CD8-positive, alpha-beta memory T cell (primary cell): Measurements from ENCODE around the gene NADSYN1. TPM values are rescaled to one million over a fixed set of nuclear protein-coding genes. Genes with fewer than 3 reads are reported as not detected.

Experiments
- CTCF ChIA-PET: fragments of 350-600 bp; sonication (Branson Sonifier 250); formaldehyde crosslinking; loops from one replicate; lab custom pipeline; 2021; ENCODE audit warnings: antibody characterized with exemption; lab: Charles Lee
- POLR2A ChIA-PET: fragments of 350-600 bp; sonication (Branson Sonifier 250); formaldehyde crosslinking; loops from one replicate; lab custom pipeline; 2021; ENCODE audit warnings: antibody characterized with exemption; lab: Charles Lee
- DNase-seq, 5 donors: peaks; one replicate each; pipeline versions ENCODE4 v3.0.0 to v3.0.0-alpha.2; 2020 to 2022; ENCODE audit warnings: mixed read lengths in 1 of 5
- H3K27ac ChIP-seq: one replicate; pipeline ENCODE4 v1.7.0; 2013; ENCODE audit warnings: low read depth, mild to moderate bottlenecking, low read length, moderate library complexity
- H3K27me3 ChIP-seq: 2 replicates; pipeline ENCODE4 v1.7.0; 2013; ENCODE audit warnings: low read length, mild to moderate bottlenecking; ENCODE audit not compliant: insufficient read depth, poor library complexity, severe bottlenecking
- H3K36me3 ChIP-seq: 2 replicates; pipeline ENCODE4 v1.7.0; 2013; ENCODE audit warnings: mild to moderate bottlenecking, low read length, moderate library complexity; ENCODE audit not compliant: insufficient read depth
- H3K4me1 ChIP-seq: 2 replicates; pipeline ENCODE4 v1.7.0; 2013; ENCODE audit warnings: mild to moderate bottlenecking, low read length, moderate library complexity; ENCODE audit not compliant: insufficient read depth
- H3K4me3 ChIP-seq: 2 replicates; pipeline ENCODE4 v1.7.0; 2013; ENCODE audit warnings: mild to moderate bottlenecking, low read length
- H3K9me3 ChIP-seq: 2 replicates; pipeline ENCODE4 v1.7.0; 2013; ENCODE audit warnings: mild to moderate bottlenecking, low read length
- H3K27ac Mint-ChIP-seq, 8 donors: one replicate each; pipeline ENCODE4 v1.8.0; 2020 to 2021; ENCODE audit warnings: mixed read lengths in 8 of 8, mild to moderate bottlenecking in 6 of 8, inconsistent platforms in 3 of 8, moderate library complexity in 3 of 8
- H3K27me3 Mint-ChIP-seq, 2 donors: one replicate each; pipeline ENCODE4 v1.8.0; 2020 to 2021; ENCODE audit warnings: mixed read lengths in 2 of 2, mild to moderate bottlenecking in 1 of 2, moderate library complexity in 1 of 2
- H3K36me3 Mint-ChIP-seq, 3 donors: one replicate each; pipeline ENCODE4 v1.8.0; 2020 to 2021; ENCODE audit warnings: mixed read lengths in 3 of 3, inconsistent platforms in 1 of 3, mild to moderate bottlenecking in 1 of 3
- H3K4me1 Mint-ChIP-seq, 3 donors: one replicate each; pipeline ENCODE4 v1.8.0; 2020 to 2021; ENCODE audit warnings: mixed read lengths in 3 of 3, inconsistent platforms in 1 of 3, mild to moderate bottlenecking in 1 of 3
- H3K4me3 Mint-ChIP-seq, 7 donors: one replicate each; pipeline ENCODE4 v1.8.0; 2020 to 2021; ENCODE audit warnings: mixed read lengths in 7 of 7, mild to moderate bottlenecking in 6 of 7, moderate library complexity in 4 of 7, inconsistent platforms in 2 of 7
- H3K9me3 Mint-ChIP-seq, 5 donors: one replicate each; pipeline ENCODE4 v1.8.0; 2020 to 2022; ENCODE audit warnings: mixed read lengths in 5 of 5, mild to moderate bottlenecking in 3 of 5, moderate library complexity in 2 of 5, inconsistent platforms in 1 of 5
- polyA plus RNA-seq: library from polyadenylated mRNA; unstranded; fragments of 300-500 nt; fragmentation: Illumina TruSeq; gene quantifications from one replicate; pipeline ENCODE4 v1.2.3, GENCODE V29; 2021
- total RNA-seq, 2 experiments: library from RNA; stranded (reverse); gene quantifications; one replicate each; pipeline ENCODE4 v1.2.3, GENCODE V29; 2021

The NADSYN1 gene
- total RNA-seq (10 to 100 TPM; 60.3 to 62.5 TPM), polyA plus RNA-seq (43.6 TPM)

GRCh38 chr11:71453037-71453917, at the start of gene NADSYN1:
Gene NADSYN1 (plus strand): TSS chr11:71453203. CDS start chr11:71453297, 94 bp downstream.
- H3K4me3 ChIP-seq = peak within 1 kb of the TSS; percentile 99
- Mint-ChIP-seq H3K9me3 (no peaks in the 10 kb centered on the region), H3K27me3 (no peaks in the 10 kb centered on the region), H3K27ac (peak within 1 kb of the TSS; percentile 92 to 99 (median 97)), H3K4me1 (peaks cover 63 to 84% (median 80%) of the 10 kb centered on the region in 3 donors), H3K36me3 (peaks cover 5 to 56% (median 13%) of the 10 kb centered on the region in 3 donors), H3K4me3 (peak within 1 kb of the TSS; percentile 91 to 96 (median 93))
- H3K27ac ChIP-seq = peak within 1 kb of the TSS; percentile 89
- ChIA-PET POLR2A (interaction anchor here (0.5 kb wide), 1 partner anchor 588 kb away, joined by 4 read pairs; no protein-coding TSS in a partner anchor), CTCF (interaction anchor here (0.9 to 1.1 kb wide), 2 partner anchors 14 to 638 kb away, joined by 3 to 4 read pairs; no protein-coding TSS in a partner anchor)
- H3K4me1 ChIP-seq = peaks cover 43% of the 10 kb centered on the region
- H3K27me3 ChIP-seq = no peaks in the 10 kb centered on the region
- DNase-seq = peak; percentile 86 to 95 (median 95)
- H3K36me3 ChIP-seq = peaks cover 32% of the 10 kb centered on the region
- H3K9me3 ChIP-seq = no peaks in the 10 kb centered on the region

- DNase-seq = no peak
- Histone ChIP-seq H3K27ac (no peak overlapping the region), H3K27me3 (no peaks in the 10 kb centered on the region), H3K4me3 (no peak overlapping the region), H3K36me3 (no peaks in the 10 kb centered on the region), H3K4me1 (no peaks in the 10 kb centered on the region), H3K9me3 (no peaks in the 10 kb centered on the region)
- Mint-ChIP-seq H3K36me3 (no peaks in the 10 kb centered on the region), H3K4me1 (no peaks in the 10 kb centered on the region), H3K27ac (peak overlapping the region in 1 of 8 donors; percentile 34), H3K4me3 (no peak overlapping the region), H3K27me3 (peaks cover 6 to 10% of the 10 kb centered on the region in 2 donors), H3K9me3 (peaks cover 0 to 4% (median 2%) of the 10 kb centered on the region in 5 donors)
- ChIA-PET CTCF (no interaction called here), POLR2A (no interaction called here)
Measured at GRCh38 chr11:71404209-71404608, 48.8 kb upstream of the NADSYN1 start.

- Histone ChIP-seq H3K4me3 (no peak overlapping the region), H3K9me3 (no peaks in the 10 kb centered on the region), H3K36me3 (no peaks in the 10 kb centered on the region), H3K4me1 (no peaks in the 10 kb centered on the region), H3K27ac (no peak overlapping the region), H3K27me3 (no peaks in the 10 kb centered on the region)
- ChIA-PET POLR2A (no interaction called here), CTCF (no interaction called here)
- DNase-seq = no peak
- peaks cover 0 to 4% (median 2%) of the 10 kb centered on the region in 5 donors for H3K9me3 Mint-ChIP-seq
- H3K4me1 Mint-ChIP-seq = no peaks in the 10 kb centered on the region
- H3K27ac Mint-ChIP-seq = no peak overlapping the region
- no peaks in the 10 kb centered on the region for H3K36me3 Mint-ChIP-seq
- H3K4me3 Mint-ChIP-seq = no peak overlapping the region
- peaks cover 8 to 21% of the 10 kb centered on the region in 2 donors for H3K27me3 Mint-ChIP-seq
Measured at GRCh38 chr11:71406681-71407080, 46.3 kb upstream of the NADSYN1 start.

GRCh38 chr11:71407356-71407755, 45.6 kb upstream of the NADSYN1 start:
- no peaks in the 10 kb centered on the region for H3K36me3 ChIP-seq
- H3K4me1 Mint-ChIP-seq = no peaks in the 10 kb centered on the region
- H3K27me3 ChIP-seq = no peaks in the 10 kb centered on the region
- H3K9me3 Mint-ChIP-seq = peaks cover 0 to 4% (median 2%) of the 10 kb centered on the region in 5 donors
- no peak overlapping the region for H3K4me3 ChIP-seq
- no peak for DNase-seq
- no peaks in the 10 kb centered on the region for H3K9me3 ChIP-seq
- H3K4me1 ChIP-seq = no peaks in the 10 kb centered on the region
- no peak overlapping the region for H3K27ac Mint-ChIP-seq
- no peak overlapping the region for H3K27ac ChIP-seq
- H3K4me3 Mint-ChIP-seq = no peak overlapping the region
- POLR2A ChIA-PET = no interaction called here
- CTCF ChIA-PET = no interaction called here
- peaks cover 8 to 25% of the 10 kb centered on the region in 2 donors for H3K27me3 Mint-ChIP-seq
- no peaks in the 10 kb centered on the region for H3K36me3 Mint-ChIP-seq

GRCh38 chr11:71408826-71409225, 44.2 kb upstream of the NADSYN1 start:
- Histone ChIP-seq H3K9me3 (no peaks in the 10 kb centered on the region), H3K36me3 (no peaks in the 10 kb centered on the region), H3K27ac (no peak overlapping the region), H3K4me1 (no peaks in the 10 kb centered on the region), H3K4me3 (no peak overlapping the region), H3K27me3 (no peaks in the 10 kb centered on the region)
- Mint-ChIP-seq H3K4me1 (no peaks in the 10 kb centered on the region), H3K27me3 (peaks cover 8 to 29% of the 10 kb centered on the region in 2 donors), H3K36me3 (no peaks in the 10 kb centered on the region), H3K4me3 (no peak overlapping the region), H3K27ac (peak overlapping the region in 1 of 8 donors; percentile 3), H3K9me3 (peaks cover 0 to 4% (median 0%) of the 10 kb centered on the region in 5 donors)
- ChIA-PET POLR2A (no interaction called here), CTCF (no interaction called here)
- DNase-seq = no peak

GRCh38 chr11:71410363-71410966, 42.5 kb upstream of the NADSYN1 start:
- no peaks in the 10 kb centered on the region for H3K9me3 Mint-ChIP-seq

GRCh38 chr11:71414645-71415044, 38.4 kb upstream of the NADSYN1 start:
- Mint-ChIP-seq H3K27me3 (peaks cover 22 to 27% of the 10 kb centered on the region in 2 donors), H3K9me3 (no peaks in the 10 kb centered on the region), H3K36me3 (peaks cover 0 to under 1% (median 0%) of the 10 kb centered on the region in 3 donors), H3K4me3 (no peak overlapping the region), H3K27ac (no peak overlapping the region), H3K4me1 (no peaks in the 10 kb centered on the region)
- no peaks in the 10 kb centered on the region for H3K27me3 ChIP-seq
- DNase-seq = no peak
- H3K4me1 ChIP-seq = no peaks in the 10 kb centered on the region
- no peak overlapping the region for H3K4me3 ChIP-seq
- no peaks in the 10 kb centered on the region for H3K36me3 ChIP-seq
- ChIA-PET CTCF (no interaction called here), POLR2A (no interaction called here)
- H3K27ac ChIP-seq = no peak overlapping the region
- no peaks in the 10 kb centered on the region for H3K9me3 ChIP-seq

More at GRCh38 chr11:71410363-71410966, 42.5 kb upstream of the NADSYN1 start:
- H3K4me3 ChIP-seq = no peak overlapping the region
- Mint-ChIP-seq H3K27ac (no peak overlapping the region), H3K27me3 (peaks cover 19 to 33% of the 10 kb centered on the region in 2 donors), H3K36me3 (no peaks in the 10 kb centered on the region), H3K4me1 (no peaks in the 10 kb centered on the region), H3K4me3 (no peak overlapping the region)
- H3K27me3 ChIP-seq = no peaks in the 10 kb centered on the region
- POLR2A ChIA-PET = no interaction called here
- no peaks in the 10 kb centered on the region for H3K9me3 ChIP-seq
- no peak overlapping the region for H3K27ac ChIP-seq
- CTCF ChIA-PET = no interaction called here
- H3K36me3 ChIP-seq = no peaks in the 10 kb centered on the region
- no peaks in the 10 kb centered on the region for H3K4me1 ChIP-seq
- no peak for DNase-seq

GRCh38 chr11:71418643-71419042, 34.4 kb upstream of the NADSYN1 start:
- Mint-ChIP-seq H3K9me3 (no peaks in the 10 kb centered on the region), H3K4me3 (no peak overlapping the region), H3K27me3 (peaks cover 20 to 23% of the 10 kb centered on the region in 2 donors), H3K36me3 (peaks cover 0 to 2% (median 0%) of the 10 kb centered on the region in 3 donors), H3K27ac (no peak overlapping the region), H3K4me1 (no peaks in the 10 kb centered on the region)
- CTCF ChIA-PET = no interaction called here
- POLR2A ChIA-PET = no interaction called here
- Histone ChIP-seq H3K27me3 (no peaks in the 10 kb centered on the region), H3K4me1 (no peaks in the 10 kb centered on the region), H3K9me3 (no peaks in the 10 kb centered on the region), H3K36me3 (no peaks in the 10 kb centered on the region), H3K4me3 (no peak overlapping the region), H3K27ac (no peak overlapping the region)
- no peak for DNase-seq
